Upper lobe of left lung (tissue), 6 donors: ENCODE measurements around the gene SCP2. TPM values are rescaled to one million over a fixed set of nuclear protein-coding genes. Genes with fewer than 3 reads are reported as not detected.

Experiments
- ATAC-seq, 2 donors: fragments of 200-7000 bp; cut with Tn5 transposase; one replicate each; pipeline ENCODE4 v1.9.1; 2022; ENCODE audit warnings: mild to moderate bottlenecking in 2 of 2, moderate library complexity in 2 of 2; ENCODE audit not compliant: low FRiP score in 2 of 2
- DNase-seq, 2 donors: peaks; one replicate each; pipeline ENCODE4 v3.0.0-alpha.2; 2019 to 2020
- H3K27ac ChIP-seq, 4 donors: fragments of 200-600 bp; sonication (generic); one replicate each; pipeline ENCODE4 v1.5.1; 2016 to 2019
- H3K27me3 ChIP-seq, 4 donors: fragments of 200-600 bp; sonication (generic); one replicate each; pipeline ENCODE4 v1.5.1; 2017 to 2019
- H3K36me3 ChIP-seq, 4 donors: fragments of 200-600 bp; sonication (generic); one replicate each; pipeline ENCODE4 v1.5.1; 2016 to 2019
- H3K4me1 ChIP-seq, 4 donors: fragments of 200-600 bp; sonication (generic); one replicate each; pipeline ENCODE4 v1.5.1; 2018 to 2019
- H3K4me3 ChIP-seq, 4 donors: fragments of 200-600 bp; sonication (generic); one replicate each; pipeline ENCODE4 v1.5.1; 2017 to 2019; ENCODE audit warnings: mild to moderate bottlenecking in 2 of 4, moderate library complexity in 1 of 4
- H3K9me3 ChIP-seq, 4 donors: fragments of 200-600 bp; sonication (generic); one replicate each; pipeline ENCODE4 v1.5.1; 2018 to 2019
- CTCF ChIP-seq, 6 experiments: fragments of 450-650 bp in 4 of 6; fragments of 200-600 bp in 2 of 6; sonication (generic) in 2 of 6; IDR thresholded peaks; one replicate each; pipeline ENCODE4 v1.5.1; 2016 to 2019; ENCODE audit warnings: antibody characterized with exemption in 6 of 6
- EP300 ChIP-seq, 4 donors: sonication (generic); formaldehyde crosslinking; IDR thresholded peaks; one replicate each; pipeline ENCODE4 v1.5.1; 2017; ENCODE audit warnings: antibody characterized with exemption in 4 of 4, control low read depth in 2 of 4
- POLR2A ChIP-seq, 4 donors: fragments of 450-650 bp; IDR thresholded peaks; one replicate each; pipeline ENCODE4 v1.5.1; 2016 to 2017; ENCODE audit warnings: antibody characterized with exemption in 4 of 4, mild to moderate bottlenecking in 2 of 4
- POLR2AphosphoS5 ChIP-seq, 2 donors: sonication (generic); formaldehyde crosslinking; IDR thresholded peaks; one replicate each; pipeline ENCODE4 v1.5.1; 2017; ENCODE audit warnings: antibody characterized with exemption in 2 of 2
- WGBS, 2 donors: methylation state at CpG; one replicate each; pipeline ENCODE4 v1.1.5; 2017 to 2018; 5-methylcytosine and 5-hydroxymethylcytosine counted together
- total RNA-seq, 6 donors: library from RNA; depleted of rRNA in 4 of 6; stranded (reverse); fragments of >200 nt in 4 of 6; gene quantifications; one replicate each; pipeline versions ENCODE4 v1.1.0 to v1.2.1, GENCODE V29; 2016 to 2021
- donor health status: DM: no; HTN: no; CAD: no; lungs with moderate emphysema.
- donor health status: DM: no; HTN: yes; CAD: no; lungs with severe emphysema.

Gene SCP2
- total RNA-seq, 6 donors from 2014 or later = 52.4 to 173 (median 131) TPM

- Histone ChIP-seq H3K4me1 (no peaks in the 10 kb centered on the region), H3K9me3 (no peaks in the 10 kb centered on the region), H3K27me3 (no peaks in the 10 kb centered on the region), H3K27ac (no peak overlapping the region), H3K4me3 (no peak overlapping the region), H3K36me3 (no peaks in the 10 kb centered on the region)
- ATAC-seq = no peak
- DNase-seq = peak in 1 of 2 donors; percentile 80
- TF ChIP-seq EP300 (IDR thresholded peaks at IDR 0.05) = no peak
- no peak for TF ChIP-seq POLR2AphosphoS5 (IDR thresholded peaks at IDR 0.05)
- no peak for TF ChIP-seq POLR2A (IDR thresholded peaks at IDR 0.05)
- TF ChIP-seq CTCF (IDR thresholded peaks at IDR 0.05) = no peak
- 93 to 98% methylated on average over 13 to 44 of the region's 46 CpGs for WGBS, 2 donors
These were observed 151.4 kb downstream of the SCP2 start for GRCh38 chr1:53078333-53079101.

GRCh38 chr1:53079251-53079650 lies 152.2 kb downstream of the SCP2 start:
- no peak for ATAC-seq
- WGBS, 2 donors = 80 to 89% methylated on average over 4 of the region's 4 CpGs
- H3K9me3 ChIP-seq = no peaks in the 10 kb centered on the region
- no peak for TF ChIP-seq CTCF (IDR thresholded peaks at IDR 0.05)
- no peak for TF ChIP-seq POLR2A (IDR thresholded peaks at IDR 0.05)
- no peak for TF ChIP-seq EP300 (IDR thresholded peaks at IDR 0.05)
- TF ChIP-seq POLR2AphosphoS5 (IDR thresholded peaks at IDR 0.05) = no peak
- H3K36me3 ChIP-seq = no peaks in the 10 kb centered on the region
- no peak overlapping the region for H3K27ac ChIP-seq
- H3K4me1 ChIP-seq = no peaks in the 10 kb centered on the region
- no peaks in the 10 kb centered on the region for H3K27me3 ChIP-seq
- no peak overlapping the region for H3K4me3 ChIP-seq
- no peak for DNase-seq

- TF ChIP-seq EP300 (IDR thresholded peaks at IDR 0.05) (no peak), POLR2AphosphoS5 (IDR thresholded peaks at IDR 0.05) (no peak), POLR2A (IDR thresholded peaks at IDR 0.05) (no peak), CTCF (IDR thresholded peaks at IDR 0.05) (no peak)
- WGBS, 2 donors = 78 to 88% methylated on average over 3 of the region's 3 CpGs
- H3K4me1 ChIP-seq = no peaks in the 10 kb centered on the region
- DNase-seq (no peak), ATAC-seq (no peak)
- H3K27me3 ChIP-seq = no peaks in the 10 kb centered on the region
- no peaks in the 10 kb centered on the region for H3K9me3 ChIP-seq
- no peak overlapping the region for H3K4me3 ChIP-seq
- no peaks in the 10 kb centered on the region for H3K36me3 ChIP-seq
- H3K27ac ChIP-seq = no peak overlapping the region
These were observed 153.0 kb downstream of the SCP2 start for GRCh38 chr1:53080041-53080440.

GRCh38 chr1:53080769-53081168 lies 153.7 kb downstream of the SCP2 start:
- TF ChIP-seq EP300 (IDR thresholded peaks at IDR 0.05) = no peak
- no peak for TF ChIP-seq POLR2A (IDR thresholded peaks at IDR 0.05)
- TF ChIP-seq POLR2AphosphoS5 (IDR thresholded peaks at IDR 0.05) = no peak
- DNase-seq = peak in 1 of 2 donors; percentile 67
- no peaks in the 10 kb centered on the region for H3K27me3 ChIP-seq
- H3K36me3 ChIP-seq = no peaks in the 10 kb centered on the region
- no peak overlapping the region for H3K4me3 ChIP-seq
- no peaks in the 10 kb centered on the region for H3K9me3 ChIP-seq
- WGBS, 2 donors = 86 to 90% methylated on average over 3 to 15 of the region's 15 CpGs
- ATAC-seq = no peak
- H3K27ac ChIP-seq = no peak overlapping the region
- H3K4me1 ChIP-seq = no peaks in the 10 kb centered on the region

- H3K4me3 ChIP-seq = no peak overlapping the region
- H3K27ac ChIP-seq = no peak overlapping the region
- 80% methylated on average over 8 to 14 of the region's 14 CpGs for WGBS, 2 donors
- H3K36me3 ChIP-seq = no peaks in the 10 kb centered on the region
- ATAC-seq = no peak
- no peak for DNase-seq
- no peak for TF ChIP-seq EP300 (IDR thresholded peaks at IDR 0.05)
- TF ChIP-seq POLR2A (IDR thresholded peaks at IDR 0.05) = no peak
- no peak for TF ChIP-seq CTCF (IDR thresholded peaks at IDR 0.05)
- TF ChIP-seq POLR2AphosphoS5 (IDR thresholded peaks at IDR 0.05) = no peak
- H3K9me3 ChIP-seq = no peaks in the 10 kb centered on the region
- H3K27me3 ChIP-seq = no peaks in the 10 kb centered on the region
- H3K4me1 ChIP-seq = no peaks in the 10 kb centered on the region
These were observed 154.4 kb downstream of the SCP2 start for GRCh38 chr1:53081384-53082066.
